ENCODE measurements around the gene HSD17B11.
"Not testable (repeated sequence)": the region's sequence is repeated elsewhere in the genome, so short reads cannot be mapped to it uniquely, and the experiment has no call there.

HSD17B11 gene

GRCh38 chr4:87356832-87357526 is 34.0 kb downstream of the HSD17B11 start:
- no peak for DNase-seq (ENCODE audit: low spot score)

DNA sequence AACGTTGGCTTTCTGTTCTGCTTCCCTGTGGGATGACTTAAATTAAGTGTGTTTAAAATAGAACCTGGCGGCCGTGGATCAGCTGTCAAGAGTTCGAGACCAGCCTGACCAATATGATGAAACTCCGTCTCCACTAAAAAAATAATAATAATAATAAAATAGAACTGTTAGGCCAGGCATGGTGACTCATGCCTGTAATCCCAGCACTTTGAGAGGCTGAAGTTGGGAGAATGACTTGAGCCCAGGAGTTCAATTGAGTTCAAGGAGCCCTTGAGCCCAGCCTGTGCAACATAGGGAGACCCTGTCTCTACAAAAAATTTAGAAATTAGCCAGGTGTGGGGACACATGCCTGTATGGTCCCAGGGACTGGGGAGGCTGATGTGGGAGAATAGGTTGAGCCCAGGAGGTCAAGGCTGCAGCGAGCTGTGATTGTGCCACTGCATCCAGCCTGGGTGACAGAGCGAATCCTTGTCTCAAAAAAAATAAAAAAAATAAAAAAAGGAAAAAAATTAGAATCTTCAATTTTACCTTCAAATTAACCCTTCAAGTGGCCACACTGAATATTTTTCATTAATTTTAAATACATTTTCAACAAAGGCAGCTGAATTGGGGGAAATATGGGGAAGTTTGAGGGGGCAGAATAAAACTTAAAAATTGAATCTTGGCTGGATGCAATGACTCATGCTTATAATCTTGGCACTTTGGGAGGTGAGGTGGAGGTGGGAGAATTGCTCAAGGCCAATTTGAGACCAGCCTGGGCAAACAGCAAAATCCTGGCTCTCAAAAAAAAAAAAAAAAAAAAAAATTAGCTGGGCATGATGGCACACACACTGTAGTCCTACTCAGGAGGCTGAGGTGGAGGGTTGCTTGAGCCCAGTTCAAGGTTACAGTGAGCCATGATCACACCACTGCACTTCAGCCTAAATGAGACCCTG is 36.6 kb downstream of the HSD17B11 start:
- DNase-seq (ENCODE audit: low spot score): no peak

DNA sequence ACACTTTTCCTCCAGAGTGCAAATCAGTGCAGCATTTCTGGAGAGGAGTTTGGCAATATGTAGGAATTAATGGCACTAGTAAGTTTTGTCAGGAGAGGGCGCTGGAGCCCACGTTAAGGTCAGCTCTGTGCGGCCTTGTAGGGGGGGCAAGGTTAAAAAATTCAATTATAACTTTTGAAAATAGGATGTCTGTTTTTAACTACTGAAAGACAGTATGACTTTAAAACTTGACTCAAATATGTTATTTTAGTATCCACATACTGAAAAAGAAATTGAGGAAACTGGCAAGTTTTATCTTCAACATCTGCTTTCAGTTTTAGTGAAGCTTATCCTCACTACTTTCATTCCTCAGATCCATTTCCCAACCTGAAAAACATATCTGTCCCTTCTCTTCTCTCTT is 37.4 kb downstream of the HSD17B11 start:
- no peak for DNase-seq (ENCODE audit: low spot score)

DNA sequence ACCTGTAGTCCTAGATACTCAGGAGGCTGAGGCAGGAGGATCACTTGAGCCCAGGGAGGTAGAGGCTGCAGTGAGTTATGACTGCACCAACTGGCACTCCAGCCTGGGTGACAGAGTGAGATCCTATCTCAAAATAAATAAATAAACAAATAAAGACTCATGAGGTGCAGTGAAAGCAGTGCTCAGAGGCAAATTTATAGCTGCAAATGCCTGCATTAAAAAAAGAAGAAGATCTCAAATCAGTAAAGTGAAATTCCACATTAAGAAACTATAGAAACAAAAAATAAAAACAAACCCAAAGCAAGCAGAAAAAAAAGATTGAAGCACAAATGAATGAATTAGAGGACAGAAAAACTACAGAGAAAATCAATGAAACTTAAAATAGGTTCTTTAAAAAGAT is 45.8 kb downstream of the HSD17B11 start:
- DNase-seq (ENCODE audit: low spot score): no peak

- DNase-seq (ENCODE audit: low spot score): no peak
These were observed 48.1 kb downstream of the HSD17B11 start for GRCh38 chr4:87342872-87343271.

DNA sequence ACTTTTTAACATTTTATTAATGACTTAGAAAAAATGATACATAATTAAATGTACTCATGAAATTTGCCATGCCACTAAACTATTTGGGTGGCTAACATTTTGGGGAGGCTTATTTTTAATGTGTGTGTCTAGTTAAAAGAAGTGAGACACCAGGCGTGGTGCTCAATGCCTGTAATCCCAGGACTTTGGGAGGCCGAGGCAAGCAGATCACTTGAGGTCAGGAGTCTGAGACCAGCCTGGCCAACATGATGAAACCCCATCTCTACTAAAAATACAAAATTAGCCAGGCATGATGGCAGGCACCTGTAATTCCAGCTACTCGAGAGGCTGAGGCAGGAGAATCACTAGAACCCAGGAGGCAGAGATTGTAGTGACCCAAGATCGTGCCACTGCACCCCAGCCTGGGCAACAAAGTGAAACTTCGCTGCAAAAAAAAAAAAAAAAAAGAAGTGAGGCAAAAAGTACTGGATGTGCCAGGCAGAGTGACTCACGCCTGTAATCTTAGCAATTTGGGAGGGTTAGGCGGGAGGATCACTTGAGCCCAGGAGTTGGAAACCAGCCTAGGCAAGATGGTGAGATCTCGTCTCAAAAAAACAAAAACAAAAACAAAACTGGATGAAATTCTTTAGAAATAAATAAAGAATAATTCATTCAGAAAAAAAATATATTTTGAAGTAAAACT is 48.9 kb downstream of the HSD17B11 start:
- DNase-seq (ENCODE audit: low spot score): peak; percentile 6

DNA sequence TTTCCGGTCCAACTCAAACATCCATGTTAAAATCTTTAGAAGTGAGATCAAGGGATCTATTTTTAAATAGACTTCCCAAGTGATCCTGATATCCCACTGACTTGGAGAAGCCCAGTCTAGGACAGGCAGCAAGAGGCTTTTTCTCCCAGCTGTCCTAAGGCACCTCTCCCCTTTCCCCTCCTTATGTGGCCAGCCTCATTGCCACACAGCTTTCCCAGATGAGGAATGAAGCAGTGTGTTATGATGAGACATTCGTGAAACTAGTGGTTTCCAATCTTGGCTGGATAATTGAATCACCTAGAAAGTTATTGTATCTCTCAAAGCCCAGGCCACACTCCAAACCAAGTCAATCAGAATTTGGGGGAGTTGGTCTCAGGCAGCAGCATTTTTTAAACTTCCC is 51.5 kb downstream of the HSD17B11 start:
- no peak for DNase-seq (ENCODE audit: low spot score)

DNA sequence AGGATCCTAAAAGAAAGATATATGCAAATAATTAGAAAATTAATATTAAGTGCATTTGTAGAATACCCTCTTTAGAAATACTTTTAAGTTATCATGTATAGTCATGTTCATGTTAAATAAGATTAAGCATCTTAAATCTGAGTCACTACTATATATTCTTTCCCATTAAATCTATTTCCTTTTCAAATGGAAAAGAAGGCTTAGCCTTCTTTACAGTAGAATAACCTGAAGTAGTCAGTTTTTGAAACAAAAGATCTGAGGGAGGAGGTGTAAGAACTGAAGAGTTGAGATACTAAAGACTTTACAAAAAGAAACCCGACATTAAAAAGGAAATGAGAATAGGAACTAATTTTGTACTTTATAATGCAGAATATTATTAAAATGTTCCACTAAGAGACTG is 53.6 kb downstream of the HSD17B11 start:
- DNase-seq (ENCODE audit: low spot score): no peak

DNA sequence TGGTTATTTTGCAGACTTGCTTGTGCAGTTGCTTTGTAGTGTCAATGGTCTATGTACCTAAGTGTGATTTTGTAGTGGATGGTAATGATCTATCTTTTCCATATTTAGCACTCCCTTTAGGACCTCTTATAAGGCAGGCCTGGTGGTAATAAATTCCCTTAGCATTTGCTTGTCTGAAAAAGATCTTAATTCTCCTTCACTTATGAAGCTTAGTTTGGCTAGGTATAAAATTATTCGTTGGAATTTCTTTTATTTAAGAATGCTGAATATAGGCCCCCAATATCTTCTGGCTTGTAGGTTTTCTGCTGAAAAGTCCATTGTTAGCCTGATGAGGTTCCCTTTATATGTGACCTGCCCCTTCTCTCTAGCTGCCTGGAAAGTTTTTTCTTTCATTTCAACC is 57.7 kb downstream of the HSD17B11 start:
- no peak for DNase-seq (ENCODE audit: low spot score)

- DNase-seq (ENCODE audit: low spot score): no peak
These were observed 60.2 kb downstream of the HSD17B11 start for GRCh38 chr4:87330761-87331160.

GRCh38 chr4:87327136-87327535 is 63.9 kb downstream of the HSD17B11 start:
- no peak for DNase-seq (ENCODE audit: low spot score)

GRCh38 chr4:87326460-87326859 is 64.5 kb downstream of the HSD17B11 start:
- no peak for DNase-seq (ENCODE audit: low spot score)

DNA sequence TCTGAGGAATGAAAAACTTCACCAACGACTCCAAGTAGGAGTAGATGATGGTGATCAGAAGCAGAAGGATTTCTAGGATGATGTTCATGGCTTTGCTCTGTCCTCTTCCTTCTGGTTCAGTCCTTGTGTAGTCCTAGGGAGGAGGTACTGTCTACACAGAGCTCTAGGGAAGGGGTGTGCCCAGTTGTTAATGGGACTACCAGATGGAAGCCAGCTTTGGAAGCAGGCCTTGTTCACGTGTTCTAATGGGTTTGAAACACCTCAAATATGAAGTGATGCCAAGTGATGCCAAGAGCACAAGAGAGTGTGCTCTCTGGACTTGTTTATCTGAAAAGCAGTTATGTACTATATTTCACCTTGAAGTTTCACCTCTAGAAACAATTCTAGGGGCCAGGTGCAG is 68.2 kb downstream of the HSD17B11 start, which contains the start of gene HSD17B13:
TSS of gene HSD17B13 (minus strand) at position 129 of the 400 bp plus-strand sequence. CDS start at position 88, 41 bp downstream.
- DNase-seq (ENCODE audit: low spot score): no peak

- no peak for DNase-seq (ENCODE audit: low spot score)
These were observed 69.1 kb downstream of the HSD17B11 start for GRCh38 chr4:87321888-87322287.

- DNase-seq (ENCODE audit: low spot score): no peak
These were observed 73.5 kb downstream of the HSD17B11 start for GRCh38 chr4:87317527-87317926.

GRCh38 chr4:87316961-87317360 is 74.0 kb downstream of the HSD17B11 start:
- DNase-seq (ENCODE audit: low spot score): no peak

- DNase-seq (ENCODE audit: low spot score): not testable (repeated sequence)
These were observed 76.0 kb downstream of the HSD17B11 start for GRCh38 chr4:87315000-87315399.

- DNase-seq (ENCODE audit: low spot score): no peak
These were observed 77.2 kb downstream of the HSD17B11 start for GRCh38 chr4:87313756-87314155.

DNA sequence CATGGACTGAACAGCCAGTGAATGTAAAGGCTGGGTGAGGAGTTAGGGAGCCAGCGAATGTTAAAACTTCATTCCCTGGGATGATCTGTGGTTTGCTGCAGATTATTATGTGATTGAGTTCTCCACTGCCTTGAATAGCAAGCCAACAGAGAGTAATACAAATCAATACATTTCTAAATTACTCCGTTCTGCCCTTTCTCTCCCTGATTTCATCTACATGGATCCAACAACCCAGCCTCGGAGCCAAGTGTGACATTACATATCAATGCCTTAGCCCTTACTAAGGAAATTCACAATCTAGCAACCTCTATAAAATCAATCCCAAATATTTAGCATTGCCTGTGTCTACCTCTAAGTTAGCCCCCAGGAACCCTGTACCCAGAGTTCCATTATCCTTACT is 79.3 kb downstream of the HSD17B11 start:
- DNase-seq (ENCODE audit: low spot score): no peak

DNA sequence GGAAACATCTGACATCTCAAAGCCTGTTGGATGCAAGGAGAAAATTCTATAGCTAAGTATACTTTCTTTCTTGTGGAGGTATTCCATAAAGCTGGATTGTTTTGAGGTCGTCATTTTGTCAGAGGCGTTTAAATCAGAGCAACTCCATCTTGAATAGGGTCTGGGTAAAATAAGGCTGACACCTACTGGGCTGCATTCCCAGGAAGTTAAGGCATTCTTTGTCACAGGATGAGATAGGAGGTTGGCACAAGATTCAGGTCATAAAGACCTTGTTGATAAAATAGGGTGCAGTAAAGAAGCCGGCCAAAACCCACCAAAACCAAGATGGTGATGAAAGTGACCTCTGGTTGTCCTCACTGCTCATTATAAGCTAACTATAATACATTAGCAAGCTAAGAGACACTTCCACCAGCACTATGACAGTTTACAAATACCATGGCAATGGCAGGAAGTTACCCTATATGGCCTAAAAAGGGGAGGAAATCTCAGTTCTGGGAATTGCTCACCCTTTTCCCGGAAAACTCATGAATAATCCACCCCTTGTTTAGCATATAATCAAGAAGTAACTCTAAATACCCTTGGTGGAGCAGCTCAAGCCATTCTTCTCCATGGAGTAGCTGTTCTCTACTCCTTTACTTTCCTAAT is 80.2 kb downstream of the HSD17B11 start:
- no peak for DNase-seq (ENCODE audit: low spot score)

DNA sequence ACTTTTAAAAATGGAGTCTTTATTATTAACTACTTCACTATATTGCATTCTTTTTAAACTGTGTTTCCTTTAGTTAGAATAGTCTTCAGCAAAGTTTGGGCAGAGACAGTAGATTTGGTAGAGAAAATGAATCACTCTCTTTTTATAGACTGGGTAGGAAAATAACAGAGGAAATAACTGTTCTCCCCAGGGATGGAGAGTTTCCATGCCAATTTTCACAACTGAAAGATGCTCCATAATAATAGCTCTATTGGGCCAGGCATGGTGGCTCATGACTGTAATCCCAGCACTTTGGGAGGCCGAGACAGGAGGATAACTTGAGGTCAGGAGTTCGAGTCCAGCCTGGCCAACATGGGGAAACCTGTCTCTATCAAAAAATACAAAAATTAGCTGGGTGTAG is 81.4 kb downstream of the HSD17B11 start:
- no peak for DNase-seq (ENCODE audit: low spot score)

- DNase-seq (ENCODE audit: low spot score): no peak
These were observed 84.9 kb downstream of the HSD17B11 start for GRCh38 chr4:87306056-87306455.
